GM21423 (cell line): ENCODE results near the gene AADAT.
"Not testable (repeated sequence)": the region's sequence is repeated elsewhere in the genome, so short reads cannot be mapped to it uniquely, and the experiment has no call there.

ENCODE experiments used
- ATAC-seq: cut with Tn5 transposase; IDR thresholded peaks from one replicate; pipeline ENCODE4 v1.9.1; 2021; ENCODE audit warnings: mild to moderate bottlenecking, moderate library complexity; ENCODE audit not compliant: unreplicated experiment

AADAT gene

DNA sequence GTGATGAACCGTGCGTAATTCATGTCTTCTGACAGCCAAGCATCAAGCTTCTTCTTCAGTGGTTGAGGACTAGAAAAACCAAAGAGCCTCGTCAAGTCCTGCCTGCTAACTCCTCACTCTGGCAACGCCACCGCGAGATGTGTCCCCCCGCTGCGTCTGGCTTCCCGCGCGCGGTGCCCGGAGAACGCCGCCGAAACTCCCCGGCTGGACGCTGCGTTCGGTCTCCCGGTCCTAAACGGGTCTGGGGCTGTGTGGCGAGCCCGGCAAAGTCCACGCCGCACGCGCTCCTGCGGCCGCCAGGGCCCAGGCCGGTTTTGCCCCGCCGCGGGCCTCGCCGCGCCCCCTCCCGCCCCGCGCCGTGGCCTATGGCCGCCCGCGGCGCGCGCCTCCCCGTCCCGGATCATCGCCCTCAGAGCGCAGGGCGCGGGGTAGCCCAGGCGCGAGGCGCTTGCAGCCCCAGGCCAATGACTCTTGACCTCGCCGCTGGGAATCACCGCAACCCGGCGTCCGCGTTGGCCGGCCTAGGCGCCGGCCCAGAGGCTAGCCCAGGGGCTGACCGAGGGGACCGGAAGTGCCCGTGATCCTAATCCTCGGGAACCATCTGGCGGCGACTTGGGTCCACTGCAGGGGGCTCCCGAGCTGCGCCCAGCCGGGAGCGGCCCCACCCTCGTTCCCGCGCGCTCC lies at the start of gene AADAT:
AADAT (minus strand) TSS at position 289 of the 684 bp plus-strand sequence; CDS start at position 23, 266 bp downstream.
- peak; percentile 89 for ATAC-seq

DNA sequence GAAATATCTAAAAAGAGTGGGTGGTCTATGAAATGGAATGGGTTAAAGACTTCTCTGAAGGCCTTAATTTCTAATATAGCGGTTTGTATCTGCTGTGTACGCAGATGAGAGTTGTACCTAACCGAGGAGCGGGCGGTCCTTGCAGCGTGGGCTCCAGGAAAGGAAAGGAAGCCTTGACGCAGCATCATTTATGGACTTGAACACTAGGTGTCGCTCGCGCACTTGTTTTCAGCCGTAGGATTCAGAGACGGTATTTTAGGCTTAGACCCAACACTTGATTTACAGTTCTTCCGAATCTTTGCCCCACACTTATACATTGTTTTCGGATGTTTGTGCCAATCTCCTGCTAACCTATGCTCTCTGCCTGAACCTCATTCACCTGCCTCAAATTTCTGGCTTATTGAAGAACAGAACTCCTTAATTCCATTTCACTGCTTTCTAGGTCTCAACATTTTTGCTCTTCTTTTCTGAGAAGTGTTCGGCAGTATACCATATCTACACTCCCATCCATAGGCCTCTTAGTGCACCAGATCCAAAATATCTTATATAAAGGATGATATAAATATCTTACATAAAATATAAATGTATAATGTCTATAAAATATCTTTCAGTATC lies 48.9 kb upstream of the AADAT start:
- ATAC-seq = peak; percentile 91

DNA sequence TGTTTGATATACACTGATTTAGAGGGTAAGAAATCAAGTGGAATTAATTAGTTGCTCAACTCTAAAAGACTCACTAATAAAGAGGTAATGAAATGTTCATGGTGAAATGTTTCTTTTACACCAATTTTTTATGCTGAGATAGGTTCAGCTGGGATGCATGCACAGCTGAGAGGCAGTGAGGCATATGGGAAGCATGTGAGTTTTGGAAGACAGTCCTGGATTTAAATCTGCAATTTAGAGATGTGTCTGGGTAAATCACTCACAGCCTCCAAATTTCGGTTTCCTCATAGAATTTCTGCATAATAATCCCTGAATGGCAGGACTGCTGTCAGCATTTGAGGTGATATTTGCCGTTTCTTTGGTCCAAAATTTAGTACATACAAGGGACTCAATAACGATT lies 48.2 kb upstream of the AADAT start:
- ATAC-seq = no peak

DNA sequence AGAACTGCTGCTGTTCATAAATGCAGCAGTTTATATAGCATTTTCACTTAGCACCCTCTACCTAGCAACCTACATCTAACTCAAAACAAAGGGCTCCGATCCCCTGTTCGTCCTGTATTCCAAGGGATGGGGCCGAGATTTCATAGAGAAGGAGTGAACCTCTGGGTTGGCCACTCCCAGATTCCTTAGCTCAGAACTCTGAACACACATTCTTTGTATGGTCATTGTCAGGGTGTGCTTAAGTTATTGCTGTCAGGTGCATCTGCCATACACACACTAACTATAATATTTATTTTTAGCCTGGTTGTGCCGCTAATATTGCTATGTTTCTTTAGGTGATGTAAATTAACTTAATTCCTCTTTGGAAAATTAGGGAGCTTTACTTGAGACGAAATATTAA lies 47.7 kb upstream of the AADAT start:
- no peak for ATAC-seq

DNA sequence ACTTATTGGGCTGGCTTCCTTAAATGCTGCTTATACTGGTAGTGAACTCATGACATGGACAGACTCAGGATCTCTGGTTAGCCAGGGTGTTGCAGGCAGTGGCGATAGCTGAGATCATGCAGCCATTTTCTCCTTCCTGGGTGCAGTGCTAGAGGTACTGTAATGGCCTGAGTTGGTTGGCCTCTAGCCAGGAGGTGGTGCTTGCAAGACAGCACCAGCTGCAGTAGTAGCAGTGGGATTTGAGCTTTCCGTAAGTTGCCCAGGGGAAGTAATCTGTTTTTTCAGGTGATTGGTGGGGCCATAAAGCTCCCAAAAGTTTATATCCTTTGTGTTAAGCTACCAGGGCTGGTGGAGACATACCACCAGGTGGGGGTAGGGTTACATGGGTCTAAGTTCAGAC lies 45.1 kb upstream of the AADAT start:
- ATAC-seq = no peak

DNA sequence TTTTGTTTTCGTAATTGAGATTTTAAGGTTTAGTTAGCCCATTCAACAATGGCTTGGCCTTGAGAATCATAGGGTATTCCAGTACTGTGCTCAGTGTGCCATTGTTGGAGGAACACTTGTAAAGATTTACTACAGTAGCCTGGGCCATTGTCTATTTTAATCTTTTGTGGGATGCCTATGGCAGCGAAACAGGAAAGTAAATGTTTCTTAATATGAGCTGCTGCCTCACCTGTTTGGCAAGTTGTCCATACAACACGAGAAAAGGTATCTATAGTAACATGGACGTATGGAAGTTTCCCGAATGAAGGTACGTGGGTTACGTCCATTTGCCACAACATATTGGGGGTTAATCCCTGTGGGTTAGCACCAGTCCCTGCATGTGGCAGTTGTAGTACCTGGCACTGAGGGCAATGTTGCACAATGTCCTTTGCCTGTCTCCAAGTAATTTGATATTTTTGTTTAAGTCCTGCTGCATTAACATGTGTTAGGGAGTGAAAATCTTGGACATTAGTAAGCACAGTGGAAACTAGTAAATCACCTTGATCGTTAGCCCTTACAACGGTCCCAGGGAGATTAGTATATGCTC lies 38.6 kb upstream of the AADAT start:
- no peak for ATAC-seq

DNA sequence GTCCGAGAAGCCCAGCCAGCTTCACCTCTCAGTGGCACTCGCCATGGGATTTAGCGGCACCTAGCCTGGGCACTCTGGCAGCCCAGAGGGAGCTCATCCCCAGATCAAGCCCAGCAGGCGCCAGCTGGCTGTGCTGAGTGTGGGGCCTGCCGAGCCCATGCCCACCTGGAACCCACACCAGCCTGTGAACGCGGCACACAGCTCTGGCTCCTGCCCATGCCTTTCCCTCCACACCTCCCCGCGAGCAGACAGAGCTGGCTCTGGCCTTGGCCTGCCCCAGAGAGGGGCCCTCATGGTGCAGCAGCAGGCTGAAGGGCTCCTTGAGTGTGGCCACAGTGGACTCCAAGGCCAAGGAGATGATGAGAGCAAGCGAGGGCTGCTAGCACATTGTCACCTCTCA lies 38.0 kb upstream of the AADAT start:
- ATAC-seq = no peak

DNA sequence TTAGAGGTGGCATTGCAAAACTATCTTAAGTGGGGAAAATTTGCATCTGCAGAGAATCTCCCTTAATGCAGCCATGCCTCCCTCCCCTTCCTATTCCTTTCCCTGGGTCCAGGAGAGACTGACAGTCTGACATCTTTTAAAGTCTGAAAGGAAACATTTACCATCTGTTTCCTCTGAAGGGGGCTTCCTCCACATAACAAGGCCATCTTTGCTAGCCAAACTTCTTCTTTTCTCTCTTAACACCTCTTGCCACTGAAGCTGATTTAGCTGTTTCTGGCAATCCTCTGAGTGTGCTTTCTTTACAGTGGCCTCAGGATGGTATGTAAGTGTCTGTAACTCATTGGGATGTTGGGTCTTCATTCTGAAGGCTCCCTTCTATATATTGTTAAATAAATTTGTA lies 34.6 kb upstream of the AADAT start:
- ATAC-seq = no peak

DNA sequence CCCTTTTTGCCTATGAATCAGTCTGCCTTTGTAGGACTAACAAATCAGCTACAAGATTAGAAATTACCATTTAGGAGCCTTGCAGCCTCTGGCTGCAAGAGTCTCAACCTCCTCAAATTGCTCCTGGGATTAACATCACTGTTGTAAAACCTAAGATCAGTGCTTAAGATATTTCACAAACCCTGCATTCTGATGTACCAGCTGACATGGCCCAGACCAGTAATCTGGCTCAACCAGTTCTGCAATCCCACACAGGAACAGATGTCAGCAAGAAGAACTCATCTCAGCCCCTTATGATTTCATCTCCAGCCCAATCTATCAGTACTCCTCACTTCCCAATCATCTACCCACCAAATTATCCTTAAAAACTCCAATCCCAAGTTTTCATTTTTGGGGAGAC lies 32.5 kb upstream of the AADAT start:
- ATAC-seq = no peak

DNA sequence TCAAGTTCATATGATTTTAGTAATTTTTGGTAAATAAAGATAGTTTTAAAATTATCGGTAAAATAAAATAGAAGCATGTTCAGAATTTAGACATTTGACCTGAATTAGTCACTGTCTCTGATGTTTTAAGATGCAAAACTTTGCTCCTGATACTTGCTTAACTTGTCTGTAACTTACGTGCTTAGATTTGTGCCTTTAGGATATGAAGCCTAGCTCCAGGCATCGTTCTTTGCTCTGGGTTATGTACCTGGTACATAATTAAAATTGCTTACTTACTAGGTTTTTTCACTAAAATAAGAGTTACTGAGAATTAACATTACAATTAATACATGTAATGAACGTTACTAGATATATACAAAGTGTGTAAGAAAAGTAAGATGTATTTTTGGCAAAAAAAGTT lies 24.9 kb upstream of the AADAT start:
- no peak for ATAC-seq

DNA sequence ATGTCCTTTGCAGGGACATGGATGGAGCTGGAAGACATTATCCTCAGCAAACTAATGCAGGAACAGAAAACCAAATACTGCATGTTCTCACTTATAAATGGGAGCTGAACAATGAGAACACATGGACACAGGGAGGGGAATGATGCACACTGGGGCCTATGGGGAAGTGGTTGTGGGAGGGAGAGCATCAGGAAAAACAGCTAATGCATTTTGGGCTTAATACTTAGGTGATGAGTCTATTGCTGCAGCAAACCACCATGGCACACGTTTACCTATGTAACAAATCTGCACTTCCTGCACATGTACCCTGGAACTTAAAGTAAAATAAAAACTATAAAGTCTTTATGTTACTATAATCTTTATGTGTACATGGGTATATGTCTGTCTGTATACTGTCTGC lies 24.4 kb upstream of the AADAT start:
- not testable (repeated sequence) for ATAC-seq

DNA sequence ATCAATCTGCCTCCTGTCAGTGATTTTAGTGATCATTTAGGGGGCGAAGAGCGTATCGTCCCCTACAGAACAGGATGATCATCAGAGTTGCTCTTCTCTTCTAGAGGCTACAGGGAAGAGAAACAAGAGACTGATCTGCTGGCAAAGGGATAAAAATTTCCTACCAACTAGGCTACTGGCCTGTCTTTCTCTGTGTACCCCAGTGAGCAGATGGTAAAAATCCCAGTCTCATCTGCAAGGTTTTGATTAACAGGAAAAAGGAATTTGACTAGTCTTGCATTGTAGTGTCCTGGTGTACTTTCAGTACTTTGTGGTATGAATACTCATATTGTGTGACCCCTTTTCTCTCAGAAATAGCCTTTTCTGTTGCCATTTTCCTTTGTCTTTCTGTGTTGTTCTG lies 21.8 kb upstream of the AADAT start:
- no peak for ATAC-seq

DNA sequence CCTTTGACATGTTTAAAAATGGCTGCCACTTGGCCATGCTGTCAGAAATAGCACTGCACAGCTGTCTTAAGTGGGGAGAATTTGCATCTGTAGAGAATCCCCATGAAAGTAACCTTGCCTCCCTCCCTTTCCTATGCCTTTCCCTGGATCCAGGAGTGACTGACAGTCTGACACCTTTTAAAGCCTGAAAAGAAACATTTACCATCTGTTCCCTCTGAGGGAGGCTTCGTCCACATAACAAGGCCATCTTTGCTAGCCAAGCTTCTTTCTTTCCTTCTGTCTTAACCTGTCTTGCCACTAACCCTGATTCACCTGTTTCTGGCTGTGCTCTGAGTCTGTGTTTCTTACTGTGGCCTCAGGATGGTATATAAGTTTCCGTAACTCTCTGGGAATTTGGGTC lies 21.3 kb upstream of the AADAT start:
- no peak for ATAC-seq

DNA sequence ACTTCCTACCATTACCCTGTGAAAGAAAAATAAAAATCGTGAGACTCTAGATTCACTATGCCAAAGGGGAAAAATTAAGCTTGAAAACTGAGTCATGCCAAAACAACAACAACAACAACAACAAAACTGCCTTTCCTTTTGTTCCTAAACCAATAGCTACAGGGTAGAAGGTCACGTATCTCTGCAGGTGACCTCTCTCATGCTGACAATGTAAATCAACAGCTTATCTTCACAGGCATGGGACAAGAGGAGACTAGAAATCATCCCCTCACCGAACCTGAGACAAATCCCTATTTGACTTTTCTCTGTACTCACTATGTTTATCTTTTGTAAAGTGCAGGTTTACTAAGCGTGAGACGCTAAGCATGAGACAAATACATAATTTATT lies 20.5 kb upstream of the AADAT start:
- no peak for ATAC-seq

DNA sequence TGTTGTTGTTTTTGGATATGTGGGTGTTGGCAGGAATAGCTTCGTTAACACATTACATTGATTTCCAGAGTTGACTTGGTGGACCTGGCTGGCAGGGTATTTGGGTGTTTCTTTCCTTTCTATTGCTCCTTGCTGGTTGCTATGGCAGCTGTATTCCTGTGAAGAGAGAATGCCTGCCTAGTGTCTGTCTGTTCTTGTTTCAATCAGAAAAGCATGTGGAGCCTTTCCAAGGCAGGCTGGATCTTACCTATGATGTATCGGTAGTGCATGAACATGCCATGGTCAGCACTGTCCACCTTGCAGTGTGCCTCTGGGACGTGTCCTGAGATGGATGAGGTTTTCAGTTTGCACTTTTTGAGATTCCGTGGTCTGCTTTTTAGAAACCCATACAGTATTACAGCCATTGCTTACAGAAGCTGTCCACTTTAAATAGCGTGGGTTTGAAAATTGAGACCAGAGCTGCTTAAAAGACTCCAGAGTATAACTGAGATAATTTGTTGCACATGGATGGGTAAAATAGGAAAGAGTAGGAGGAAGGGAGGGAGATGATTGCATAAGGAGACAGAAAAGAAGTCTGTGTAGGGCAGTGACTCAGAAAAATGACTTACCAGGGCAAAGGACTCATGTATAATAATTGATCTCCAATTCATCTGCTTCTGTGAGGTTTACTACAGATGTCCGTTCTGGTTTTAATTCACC lies 20.0 kb upstream of the AADAT start:
- ATAC-seq = no peak

DNA sequence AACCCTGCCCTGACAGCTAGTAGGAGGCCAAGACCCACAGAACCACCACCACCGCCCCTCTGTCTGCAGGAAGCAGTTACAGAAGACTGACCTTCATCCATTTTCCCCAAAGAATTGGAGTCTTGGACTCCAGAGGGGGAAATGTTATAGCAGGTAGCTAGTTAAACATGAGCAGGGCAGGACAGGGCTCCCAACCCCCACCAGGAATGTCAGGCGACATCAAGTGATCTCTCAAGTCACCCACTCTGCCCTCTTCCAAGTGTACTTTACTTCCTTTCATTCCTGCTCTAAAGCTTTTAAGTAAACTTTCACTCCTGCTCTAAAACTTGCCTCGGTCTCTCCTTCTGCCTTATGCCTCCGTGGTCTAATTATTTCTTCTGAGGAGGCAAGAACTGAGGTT lies 17.1 kb upstream of the AADAT start:
- no peak for ATAC-seq

DNA sequence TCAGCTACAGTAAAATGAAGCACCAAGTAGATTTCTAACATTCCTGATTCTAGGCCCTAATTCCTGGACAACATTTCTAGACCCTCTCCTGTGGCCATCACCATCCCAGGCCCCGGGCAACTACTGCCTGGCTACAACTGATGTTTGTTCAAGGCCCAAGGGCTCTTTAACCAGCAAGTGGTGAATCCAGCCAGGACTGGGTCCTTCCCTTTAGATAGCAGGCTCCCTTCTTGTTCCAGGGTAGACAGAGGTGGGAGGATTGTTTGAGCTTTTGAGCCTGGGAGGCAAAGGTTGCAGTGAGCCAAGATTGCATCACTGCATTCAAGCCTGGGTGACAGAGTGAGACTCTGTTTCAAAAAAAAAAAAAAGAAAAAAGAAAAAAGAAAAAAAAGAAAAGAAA lies 12.7 kb upstream of the AADAT start:
- ATAC-seq = no peak

DNA sequence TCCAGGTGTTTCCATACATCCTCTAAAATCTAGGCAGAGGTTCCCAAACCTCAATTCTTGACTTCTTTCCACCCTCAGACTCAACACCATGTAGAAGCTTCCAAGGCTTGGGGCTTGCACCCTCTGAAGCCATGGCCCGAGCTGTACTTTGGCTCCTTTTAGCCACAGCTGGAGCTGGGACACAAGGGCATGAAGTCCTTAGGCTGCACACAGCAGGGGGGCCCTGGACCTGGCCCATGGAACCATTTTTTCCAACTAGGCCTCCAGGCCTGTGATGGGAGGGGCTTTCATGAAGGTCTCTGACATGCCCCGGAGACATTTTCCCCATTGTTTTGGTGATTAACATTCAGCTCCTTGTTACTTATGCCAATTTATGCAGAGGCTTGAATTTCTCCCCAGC lies 8.4 kb upstream of the AADAT start:
- not testable (repeated sequence) for ATAC-seq

DNA sequence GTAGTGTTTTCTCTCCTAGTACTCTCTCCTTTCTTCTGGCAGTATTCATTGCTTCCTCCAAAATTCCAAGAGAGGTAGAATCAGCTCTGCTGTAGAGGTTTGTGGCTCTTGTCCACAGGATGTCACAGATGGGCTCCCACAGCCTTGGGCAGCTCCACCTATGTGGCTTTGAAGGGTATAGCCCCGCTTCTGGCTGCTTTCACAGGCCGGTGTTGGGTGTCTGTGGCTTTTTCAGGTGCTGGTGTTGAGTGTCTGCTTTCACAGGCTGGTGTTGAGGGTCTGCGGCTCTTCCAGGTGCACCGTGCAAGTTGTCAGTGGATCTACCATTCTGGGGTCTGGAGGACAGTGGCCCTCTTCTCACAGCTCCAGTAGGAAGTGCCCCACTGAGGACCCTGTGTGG lies 7.9 kb upstream of the AADAT start:
- no peak for ATAC-seq

DNA sequence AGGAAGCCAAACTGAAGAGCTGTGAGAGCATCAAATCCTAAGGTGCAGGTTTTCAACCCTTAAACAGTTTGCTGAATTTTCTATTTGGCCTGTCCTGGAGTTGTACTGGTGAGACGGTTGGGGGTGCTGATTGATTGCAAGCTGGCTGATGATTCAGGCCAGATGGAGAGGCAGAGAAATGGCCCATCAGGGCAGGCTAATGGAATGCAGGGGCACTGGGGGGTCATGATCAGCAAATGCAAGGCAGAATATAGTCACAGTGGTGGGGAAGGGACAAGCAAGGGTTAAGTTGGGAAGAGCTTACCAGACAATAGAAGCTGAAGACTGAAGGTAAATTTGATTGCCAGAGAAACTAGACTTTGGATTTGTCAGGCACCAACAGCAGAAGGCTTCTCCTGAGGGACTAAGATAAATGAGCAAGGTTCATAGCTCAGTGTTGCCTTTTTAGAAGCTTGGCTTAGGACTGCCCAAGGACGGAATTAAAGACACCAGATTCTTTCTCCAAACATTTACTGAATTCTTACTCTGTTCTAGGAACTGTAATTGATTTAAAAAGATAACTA lies 4.3 kb upstream of the AADAT start:
- no peak for ATAC-seq

DNA sequence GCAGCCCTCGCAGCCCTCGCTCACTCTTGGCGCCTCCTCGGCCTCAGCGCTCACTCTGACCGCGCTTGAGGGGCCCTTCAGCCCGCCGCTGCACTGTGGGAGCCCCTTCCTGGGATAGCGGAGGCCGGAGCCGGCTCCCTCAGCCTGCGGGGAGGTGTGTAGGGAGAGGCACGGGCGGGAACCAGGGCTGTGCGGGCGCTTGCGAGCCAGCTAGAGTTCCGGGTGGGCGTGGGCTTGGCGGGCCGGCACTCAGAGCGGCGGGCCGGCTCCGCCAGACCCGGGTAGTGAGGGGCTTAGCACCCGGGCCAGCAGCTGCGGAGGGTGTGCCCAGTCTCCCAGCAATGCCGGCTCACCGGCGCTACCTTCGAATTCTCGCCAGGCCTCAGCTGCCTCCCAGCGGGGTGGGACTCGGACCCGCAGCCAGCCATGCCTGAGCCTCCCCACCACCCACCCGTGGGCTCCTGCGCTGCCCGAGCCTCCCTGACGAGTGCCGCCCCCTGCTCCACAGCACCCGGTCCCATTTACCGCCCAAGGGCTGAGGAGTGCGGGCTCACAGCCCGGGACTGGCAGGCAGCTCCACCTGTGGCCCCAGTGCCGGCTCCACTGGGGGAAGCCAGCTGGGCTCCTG lies 1.4 kb upstream of the AADAT start:
- no peak for ATAC-seq
